H9 (cell line): Measurements from ENCODE around the gene DEK. TPM values are rescaled to one million over a fixed set of nuclear protein-coding genes. Genes with fewer than 3 reads are reported as not detected.
"Not testable (repeated sequence)": the region's sequence is repeated elsewhere in the genome, so short reads cannot be mapped to it uniquely, and the experiment has no call there.

Experiments used
- DNase-seq: peaks from one replicate; pipeline ENCODE4 v3.0.0-alpha.2; 2017
- H2AFZ ChIP-seq: one replicate; pipeline ENCODE4 v1.6.1; 2013; ENCODE audit warnings: mild to moderate bottlenecking, low read length, control low read depth, moderate library complexity
- H2AK5ac ChIP-seq: 2 replicates; pipeline ENCODE4 v1.6.1; 2013; ENCODE audit warnings: low read length, control low read depth, mixed read lengths; ENCODE audit not compliant: insufficient read length
- H2BK120ac ChIP-seq: one replicate; pipeline ENCODE4 v1.6.1; 2013; ENCODE audit warnings: low read depth, mild to moderate bottlenecking, low read length, control low read depth, inconsistent platforms; ENCODE audit not compliant: poor library complexity, severe bottlenecking
- H2BK12ac ChIP-seq: 2 replicates; pipeline ENCODE4 v1.6.1; 2013; ENCODE audit warnings: low read length, control low read depth, mixed read lengths, low read depth; ENCODE audit not compliant: insufficient read length
- H2BK15ac ChIP-seq: 2 replicates; pipeline ENCODE4 v1.6.1; 2013; ENCODE audit warnings: low read depth, low read length, control low read depth
- H2BK20ac ChIP-seq: one replicate; pipeline ENCODE4 v1.6.1; 2013; ENCODE audit warnings: low read depth, mild to moderate bottlenecking, low read length, control low read depth, inconsistent platforms; ENCODE audit not compliant: poor library complexity, severe bottlenecking
- H2BK5ac ChIP-seq: 2 replicates; pipeline ENCODE4 v1.6.1; 2013; ENCODE audit warnings: low read length, control low read depth, mixed read lengths; ENCODE audit not compliant: insufficient read length
- H3K14ac ChIP-seq: 2 replicates; pipeline ENCODE4 v1.6.1; 2013; ENCODE audit warnings: low read length, control low read depth; ENCODE audit not compliant: insufficient read depth
- H3K18ac ChIP-seq: 2 replicates; pipeline ENCODE4 v1.6.1; 2013; ENCODE audit warnings: low read depth, mild to moderate bottlenecking, mixed read lengths, low read length, control low read depth; ENCODE audit not compliant: insufficient read length
- H3K23ac ChIP-seq: 2 replicates; pipeline ENCODE4 v1.6.1; 2013; ENCODE audit warnings: low read length, control low read depth, mixed read lengths, low read depth; ENCODE audit not compliant: insufficient read length
- H3K23me2 ChIP-seq: 2 replicates; pipeline ENCODE4 v1.6.1; 2013; ENCODE audit warnings: low read depth, mild to moderate bottlenecking, mixed read lengths, low read length, control low read depth; ENCODE audit not compliant: insufficient read length, poor library complexity, severe bottlenecking
- H3K27ac ChIP-seq: 2 replicates; pipeline ENCODE4 v1.5.1; 2013; ENCODE audit warnings: low read length, control low read depth, mixed read lengths, low read depth; ENCODE audit not compliant: insufficient read length
- H3K27me3 ChIP-seq: 2 replicates; pipeline ENCODE4 v1.6.1; 2013; ENCODE audit warnings: low read length, control low read depth, inconsistent platforms; ENCODE audit not compliant: insufficient read depth
- H3K4ac ChIP-seq: 2 replicates; pipeline ENCODE4 v1.6.1; 2013; ENCODE audit warnings: low read depth, mild to moderate bottlenecking, control low read depth, inconsistent platforms, low read length, moderate library complexity
- H3K4me1 ChIP-seq: 2 replicates; pipeline ENCODE4 v1.6.1; 2013; ENCODE audit warnings: low read length, control low read depth, inconsistent platforms; ENCODE audit not compliant: insufficient read depth
- H3K4me2 ChIP-seq: 2 replicates; pipeline ENCODE4 v1.6.1; 2013; ENCODE audit warnings: low read length, control low read depth, mixed read lengths; ENCODE audit not compliant: insufficient read length, insufficient read depth
- H3K56ac ChIP-seq: 2 replicates; pipeline ENCODE4 v1.6.1; 2013; ENCODE audit warnings: low read depth, mild to moderate bottlenecking, mixed read lengths, low read length, control low read depth; ENCODE audit not compliant: insufficient read length
- H3K79me1 ChIP-seq: 2 replicates; pipeline ENCODE4 v1.6.1; 2013; ENCODE audit warnings: low read depth, mild to moderate bottlenecking, moderate library complexity, low read length, control low read depth, inconsistent platforms; ENCODE audit not compliant: insufficient read depth, poor library complexity, severe bottlenecking
- H3K79me2 ChIP-seq: 2 replicates; pipeline ENCODE4 v1.6.1; 2013; ENCODE audit warnings: low read length, control low read depth, inconsistent platforms; ENCODE audit not compliant: insufficient read depth
- H3K9ac ChIP-seq: 2 replicates; pipeline ENCODE4 v1.6.1; 2013; ENCODE audit warnings: low read length, control low read depth, mixed read lengths; ENCODE audit not compliant: insufficient read length; ENCODE audit errors: extremely low read depth
- H3K9me3 ChIP-seq: one replicate; pipeline ENCODE4 v1.6.1; 2013; ENCODE audit warnings: low read depth, low read length, inconsistent platforms; ENCODE audit not compliant: control insufficient read depth
- H3T11ph ChIP-seq: one replicate; pipeline ENCODE4 v1.6.1; 2013; ENCODE audit warnings: mild to moderate bottlenecking, low read length, control low read depth, inconsistent platforms
- H4K20me1 ChIP-seq: one replicate; pipeline ENCODE4 v1.6.1; 2013; ENCODE audit not compliant: control insufficient read depth, insufficient read length, insufficient read depth
- H4K5ac ChIP-seq: 2 replicates; pipeline ENCODE4 v1.6.1; 2013; ENCODE audit warnings: low read depth, mild to moderate bottlenecking, mixed read lengths, low read length, control low read depth; ENCODE audit not compliant: insufficient read length
- H4K8ac ChIP-seq: replicated peaks from 2 replicates; pipeline ENCODE4 v1.6.1; 2013; ENCODE audit warnings: low read length, control low read depth, mixed read lengths, low read depth; ENCODE audit not compliant: insufficient read length
- H4K91ac ChIP-seq: 2 replicates; pipeline ENCODE4 v1.6.1; 2013; ENCODE audit warnings: low read depth, mild to moderate bottlenecking, moderate library complexity, mixed read lengths, low read length, control low read depth; ENCODE audit not compliant: insufficient read length
- H3K27ac Mint-ChIP-seq, 3 experiments: 2 replicates in 2 of 3; 3 replicates in 1 of 3; pipeline ENCODE4 v1.8.0; 2020 to 2021; ENCODE audit warnings: mixed read lengths in 3 of 3, mild to moderate bottlenecking in 1 of 3, moderate library complexity in 1 of 3
- H3K27me3 Mint-ChIP-seq: 2 replicates; pipeline ENCODE4 v1.8.0; 2021; ENCODE audit warnings: low read depth, mild to moderate bottlenecking, moderate library complexity, mixed read lengths
- H3K36me3 Mint-ChIP-seq, 3 experiments: 2 replicates in 2 of 3; 3 replicates in 1 of 3; pipeline ENCODE4 v1.8.0; 2020 to 2021; ENCODE audit warnings: low read depth in 3 of 3, mixed read lengths in 3 of 3; ENCODE audit not compliant: insufficient read depth in 1 of 3
- H3K4me1 Mint-ChIP-seq, 2 experiments: 2 replicates each; pipeline ENCODE4 v1.8.0; 2020; ENCODE audit warnings: mixed read lengths in 2 of 2
- H3K4me3 Mint-ChIP-seq, 2 experiments: 2 replicates in 1 of 2; 3 replicates in 1 of 2; pipeline ENCODE4 v1.8.0; 2020 to 2021; ENCODE audit warnings: mild to moderate bottlenecking in 2 of 2, mixed read lengths in 2 of 2, moderate library complexity in 1 of 2
- H3K9me3 Mint-ChIP-seq, 2 experiments: 2 replicates in 1 of 2; 3 replicates in 1 of 2; pipeline ENCODE4 v1.8.0; 2020; ENCODE audit warnings: mild to moderate bottlenecking in 2 of 2, mixed read lengths in 2 of 2, moderate library complexity in 1 of 2
- CTCF ChIP-seq: fragments of 200-600 bp; sonication (generic); conservative IDR thresholded peaks from 3 replicates; pipeline ENCODE4 v1.8.0; 2021; ENCODE audit warnings: antibody characterized with exemption, mild to moderate bottlenecking
- WGBS: extraction: QIAGEN DNeasy Blood & Tissue Kit; methylation state at CpG from one replicate; pipeline ENCODE4 v1.1.7; 2013; ENCODE audit warnings: missing lambda C conversion rate, low lambda C conversion rate, mixed read lengths; ENCODE audit not compliant: insufficient read length; ENCODE audit errors: extremely low coverage; 5-methylcytosine and 5-hydroxymethylcytosine counted together
- total RNA-seq: library from RNA; stranded (reverse); gene quantifications from 2 replicates; pipeline ENCODE4 v1.2.1, GENCODE V29; 2021

DEK gene
- total RNA-seq, 1 experiment from 2014 or later = 217 TPM

GRCh38 chr6:18209539-18210197 is 54.7 kb downstream of the DEK start:
- Histone ChIP-seq H4K20me1 (no peaks in the 10 kb centered on the region), H3K9me3 (no peaks in the 10 kb centered on the region), H3K4me1 (peaks cover 2% of the 10 kb centered on the region; the same call in 1 of the 2 replicates), H3K23ac (no peak overlapping the region), H3K18ac (no peak overlapping the region), H3T11ph (no peak overlapping the region), H2AK5ac (no peak overlapping the region), H3K56ac (no peak overlapping the region), H3K79me2 (no peaks in the 10 kb centered on the region), H2BK12ac (no peak overlapping the region), H3K4ac (no peak overlapping the region), H3K14ac (no peak overlapping the region), H4K5ac (no peak overlapping the region), H2AFZ (no peak overlapping the region), H3K4me2 (no peak overlapping the region), H4K8ac (no peak overlapping the region), H2BK5ac (no peak overlapping the region), H3K9ac (no peak overlapping the region), H3K23me2 (no peaks in the 10 kb centered on the region), H4K91ac (no peak overlapping the region), H2BK20ac (no peak overlapping the region), H3K79me1 (no peaks in the 10 kb centered on the region), H2BK120ac (no peak overlapping the region), H3K27ac (no peak overlapping the region), H2BK15ac (no peak overlapping the region), H3K27me3 (no peaks in the 10 kb centered on the region)
- H3K4me1 Mint-ChIP-seq = peaks cover 0 to 4% of the 10 kb centered on the region in 2 experiments; a peak in 1 of 4 replicates
- no peak for TF ChIP-seq CTCF
- no peaks in the 10 kb centered on the region; the same call in 1 of the 2 replicates for H3K27me3 Mint-ChIP-seq
- WGBS = no CpG with 5 or more reads among the region's 12 CpGs
- no peaks in the 10 kb centered on the region for H3K9me3 Mint-ChIP-seq
- H3K36me3 Mint-ChIP-seq = peaks cover 0 to 9% (median 0%) of the 10 kb centered on the region in 3 experiments; a peak in 3 of 7 replicates
- no peak for DNase-seq
- H3K27ac Mint-ChIP-seq = peak overlapping the region in 1 of 3 experiments; percentile 86; a peak in 3 of 7 replicates
- H3K4me3 Mint-ChIP-seq = no peak overlapping the region

GRCh38 chr6:18208778-18209177 is 55.6 kb downstream of the DEK start:
- not testable (repeated sequence) for H3K27ac Mint-ChIP-seq, H4K91ac ChIP-seq, DNase-seq, H3K27ac ChIP-seq, H2BK15ac ChIP-seq, H3K4me1 Mint-ChIP-seq, H2AK5ac ChIP-seq, H2BK20ac ChIP-seq, H3K14ac ChIP-seq, H2BK5ac ChIP-seq, H3K79me2 ChIP-seq, H3K4me2 ChIP-seq, H2AFZ ChIP-seq, H3K56ac ChIP-seq, H2BK120ac ChIP-seq, H3K9me3 ChIP-seq, H4K8ac ChIP-seq, H3K18ac ChIP-seq, H4K20me1 ChIP-seq, H3K27me3 ChIP-seq, H3K9ac ChIP-seq, H4K5ac ChIP-seq, H3T11ph ChIP-seq, H3K4me3 Mint-ChIP-seq, H3K4ac ChIP-seq, H3K23me2 ChIP-seq, H3K36me3 Mint-ChIP-seq, H3K9me3 Mint-ChIP-seq, H3K4me1 ChIP-seq, H2BK12ac ChIP-seq, H3K27me3 Mint-ChIP-seq, H3K79me1 ChIP-seq, H3K23ac ChIP-seq
- no CpG with 5 or more reads among the region's 9 CpGs for WGBS
